ENCODE data around the gene PCGF1.

GRCh38 chr2:74528600-74529356, 21.3 kb upstream of the PCGF1 start:
- TF ChIP-seq CTCF (conservative IDR thresholded peaks at IDR 0.05; ENCODE audit: low read depth, low read length) (no peak), EZH2 (IDR thresholded peaks at IDR 0.05; ENCODE audit: borderline replicate concordance, low read depth, low read length, poor library complexity, severe bottlenecking) (no peak)
